Trophoblast cell (in vitro differentiated cells and primary cell): ENCODE measurements around the gene KNSTRN.

Experiments used
- DNase-seq, 2 donors: peaks; one replicate each; pipeline ENCODE4 v3.0.0-alpha.2; 2016
- H2AFZ ChIP-seq: 2 replicates; pipeline ENCODE4 v1.6.1; 2013; ENCODE audit warnings: low read length, moderate library complexity, mild to moderate bottlenecking; ENCODE audit not compliant: insufficient read depth, poor library complexity
- H2AK5ac ChIP-seq: 2 replicates; pipeline ENCODE4 v1.6.1; 2013; ENCODE audit warnings: mild to moderate bottlenecking, low read length
- H2BK120ac ChIP-seq: 2 replicates; pipeline ENCODE4 v1.6.1; 2013; ENCODE audit warnings: low read length, mild to moderate bottlenecking, moderate library complexity; ENCODE audit not compliant: insufficient read depth, poor library complexity
- H2BK12ac ChIP-seq: 2 replicates; pipeline ENCODE4 v1.6.1; 2013; ENCODE audit warnings: mild to moderate bottlenecking, low read length, moderate library complexity
- H2BK5ac ChIP-seq: 2 replicates; pipeline ENCODE4 v1.6.1; 2013; ENCODE audit warnings: low read length, low read depth, moderate library complexity, mild to moderate bottlenecking; ENCODE audit not compliant: poor library complexity
- H3K14ac ChIP-seq: 2 replicates; pipeline ENCODE4 v1.6.1; 2013; ENCODE audit warnings: mild to moderate bottlenecking, low read length
- H3K18ac ChIP-seq: 2 replicates; pipeline ENCODE4 v1.6.1; 2013; ENCODE audit warnings: mild to moderate bottlenecking, low read length
- H3K23ac ChIP-seq: 2 replicates; pipeline ENCODE4 v1.6.1; 2013; ENCODE audit warnings: low read length
- H3K27ac ChIP-seq: 2 replicates; pipeline ENCODE4 v1.5.1; 2013; ENCODE audit warnings: low read depth, mild to moderate bottlenecking, inconsistent platforms, low read length, moderate library complexity
- H3K27me3 ChIP-seq: 2 replicates; pipeline ENCODE4 v1.6.1; 2013; ENCODE audit warnings: inconsistent platforms, mild to moderate bottlenecking, low read length, moderate library complexity; ENCODE audit not compliant: insufficient read depth
- H3K36me3 ChIP-seq, 2 experiments: 1 replicate in 1 of 2; 2 replicates in 1 of 2; pipeline ENCODE4 v1.6.1; 2013; ENCODE audit warnings: low read length in 2 of 2, mild to moderate bottlenecking in 2 of 2, moderate library complexity in 1 of 2; ENCODE audit not compliant: insufficient read depth in 2 of 2, control insufficient read depth in 1 of 2
- H3K4ac ChIP-seq: 2 replicates; pipeline ENCODE4 v1.6.1; 2013; ENCODE audit warnings: low read depth, mild to moderate bottlenecking, low read length, moderate library complexity
- H3K4me1 ChIP-seq, 2 experiments: 1 replicate in 1 of 2; 2 replicates in 1 of 2; pipeline ENCODE4 v1.6.1; 2013; ENCODE audit warnings: low read length in 2 of 2, mild to moderate bottlenecking in 2 of 2, moderate library complexity in 1 of 2; ENCODE audit not compliant: insufficient read depth in 2 of 2, control insufficient read depth in 1 of 2
- H3K4me2 ChIP-seq: 2 replicates; pipeline ENCODE4 v1.6.1; 2013; ENCODE audit warnings: inconsistent platforms, mild to moderate bottlenecking, low read length, moderate library complexity
- H3K4me3 ChIP-seq: 2 replicates; pipeline ENCODE4 v1.5.1; 2013; ENCODE audit warnings: mild to moderate bottlenecking, low read depth, low read length, inconsistent platforms
- H3K79me1 ChIP-seq: one replicate; pipeline ENCODE4 v1.6.1; 2013; ENCODE audit warnings: low read length
- H3K79me2 ChIP-seq: 2 replicates; pipeline ENCODE4 v1.6.1; 2013; ENCODE audit warnings: low read length, mild to moderate bottlenecking; ENCODE audit not compliant: control insufficient read depth, insufficient read depth, poor library complexity
- H3K9ac ChIP-seq: 2 replicates; pipeline ENCODE4 v1.6.1; 2013; ENCODE audit warnings: mild to moderate bottlenecking, low read length
- H3K9me3 ChIP-seq: 2 replicates; pipeline ENCODE4 v1.6.1; 2013; ENCODE audit warnings: low read depth, mild to moderate bottlenecking, control low read depth, inconsistent platforms, low read length; ENCODE audit not compliant: insufficient read depth
- H4K12ac ChIP-seq: 2 replicates; pipeline ENCODE4 v1.6.1; 2013; ENCODE audit warnings: low read depth, mild to moderate bottlenecking, low read length, moderate library complexity
- H4K8ac ChIP-seq: 2 replicates; pipeline ENCODE4 v1.6.1; 2013; ENCODE audit warnings: low read depth, mild to moderate bottlenecking, low read length, moderate library complexity
- H4K91ac ChIP-seq: one replicate; pipeline ENCODE4 v1.6.1; 2013; ENCODE audit warnings: low read depth, mild to moderate bottlenecking, low read length, moderate library complexity
- WGBS: extraction: QIAGEN DNeasy Blood & Tissue Kit; methylation state at CpG from one replicate; pipeline ENCODE4 v1.1.7; 2013; ENCODE audit warnings: missing lambda C conversion rate; ENCODE audit not compliant: insufficient read length, insufficient coverage; ENCODE audit errors: extremely low coverage; 5-methylcytosine and 5-hydroxymethylcytosine counted together

The KNSTRN gene

DNA sequence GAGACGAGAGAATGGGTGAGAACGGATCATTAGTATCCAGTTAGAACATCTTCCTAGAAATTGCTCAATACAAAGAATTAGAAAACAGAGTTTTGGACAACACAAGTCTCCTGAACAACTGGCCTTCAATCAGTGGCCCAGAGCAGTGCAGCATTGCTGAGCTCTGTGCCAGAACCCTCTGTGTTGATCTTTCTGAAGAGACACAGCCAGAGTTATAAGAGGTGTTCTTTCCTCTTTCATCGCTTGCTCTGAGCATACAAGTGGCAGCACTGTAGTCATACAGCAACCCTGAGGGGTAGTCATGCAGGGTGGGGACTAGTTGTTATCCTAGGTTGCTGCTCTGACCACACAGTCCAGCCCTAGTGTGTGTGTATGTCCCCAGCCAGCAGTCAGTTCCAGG, 4.0 kb downstream of the KNSTRN start:
- Histone ChIP-seq H2AFZ (no peak overlapping the region), H3K9me3 (peaks cover 2% of the 10 kb centered on the region), H3K4me2 (no peak overlapping the region), H3K4me1 (peaks cover 0 to 5% of the 10 kb centered on the region in 2 experiments), H2BK12ac (no peak overlapping the region), H3K4ac (no peak overlapping the region), H3K27ac (no peak overlapping the region), H2BK5ac (no peak overlapping the region), H2AK5ac (no peak overlapping the region), H3K4me3 (no peak overlapping the region), H3K14ac (no peak overlapping the region), H4K91ac (no peak overlapping the region), H3K79me1 (peaks cover 6% of the 10 kb centered on the region), H3K27me3 (no peaks in the 10 kb centered on the region), H3K36me3 (peaks cover 25 to 36% of the 10 kb centered on the region in 2 experiments), H2BK120ac (no peak overlapping the region), H3K18ac (no peak overlapping the region), H4K8ac (no peak overlapping the region), H4K12ac (no peak overlapping the region), H3K79me2 (peaks cover 5% of the 10 kb centered on the region), H3K23ac (no peak overlapping the region), H3K9ac (no peak overlapping the region)
- WGBS = no CpG with 5 or more reads among the region's 3 CpGs
- no peak for DNase-seq

DNA sequence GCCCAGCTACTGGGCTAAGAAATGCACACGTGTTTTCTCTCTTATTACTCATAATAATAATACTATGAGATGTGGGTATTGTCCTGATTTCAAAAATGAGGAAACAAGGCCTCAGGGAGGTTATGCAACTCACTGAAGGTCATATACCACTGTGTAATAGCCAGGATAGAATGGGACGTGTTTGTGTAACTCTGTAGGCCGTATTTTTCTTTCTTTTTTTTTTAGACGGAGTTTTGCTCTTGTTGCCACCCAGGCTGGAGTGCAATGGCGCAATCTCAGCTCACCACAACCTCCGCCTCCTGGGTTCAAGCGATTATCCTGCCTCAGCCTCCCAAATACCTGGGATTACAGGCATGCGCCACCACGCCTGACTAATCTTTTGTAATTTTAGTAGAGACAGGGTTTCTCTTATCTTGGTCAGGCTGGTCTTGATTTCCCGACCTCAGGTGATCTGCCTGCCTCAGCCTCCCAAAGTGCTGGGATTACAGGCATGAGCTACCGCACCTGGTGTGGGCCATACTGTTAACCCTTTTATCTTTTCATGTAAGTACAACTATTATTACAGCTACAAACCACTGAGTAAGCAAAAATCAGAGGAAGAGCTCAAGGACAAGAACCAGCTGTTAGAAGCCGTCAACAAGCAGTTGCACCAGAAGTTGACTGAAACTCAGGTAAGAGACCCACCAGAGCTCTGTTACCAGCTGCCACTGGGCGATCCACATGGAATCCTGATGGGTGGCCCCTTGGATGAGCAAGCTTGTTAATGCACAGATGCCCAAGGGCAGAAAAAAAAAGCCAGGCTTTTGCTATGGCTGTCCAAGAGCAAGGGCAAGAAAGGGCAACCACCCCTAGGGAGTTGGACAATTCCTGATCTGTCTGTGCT, 6.7 kb downstream of the KNSTRN start:
- Histone ChIP-seq H3K9me3 (peaks cover 2% of the 10 kb centered on the region), H3K9ac (no peak overlapping the region), H2BK120ac (no peak overlapping the region), H2BK5ac (no peak overlapping the region), H4K12ac (no peak overlapping the region), H3K14ac (no peak overlapping the region), H4K91ac (no peak overlapping the region), H3K4me3 (no peak overlapping the region), H3K36me3 (peaks cover 33 to 47% of the 10 kb centered on the region in 2 experiments), H2AK5ac (no peak overlapping the region), H2BK12ac (no peak overlapping the region), H3K27ac (no peak overlapping the region), H3K4ac (no peak overlapping the region), H3K23ac (no peak overlapping the region), H3K4me2 (no peak overlapping the region), H2AFZ (no peak overlapping the region), H3K79me2 (no peaks in the 10 kb centered on the region), H4K8ac (no peak overlapping the region), H3K4me1 (no peaks in the 10 kb centered on the region), H3K18ac (no peak overlapping the region), H3K27me3 (no peaks in the 10 kb centered on the region), H3K79me1 (no peaks in the 10 kb centered on the region)
- no CpG with 5 or more reads among the region's 13 CpGs for WGBS
- DNase-seq = peak; percentile 93 to 99

DNA sequence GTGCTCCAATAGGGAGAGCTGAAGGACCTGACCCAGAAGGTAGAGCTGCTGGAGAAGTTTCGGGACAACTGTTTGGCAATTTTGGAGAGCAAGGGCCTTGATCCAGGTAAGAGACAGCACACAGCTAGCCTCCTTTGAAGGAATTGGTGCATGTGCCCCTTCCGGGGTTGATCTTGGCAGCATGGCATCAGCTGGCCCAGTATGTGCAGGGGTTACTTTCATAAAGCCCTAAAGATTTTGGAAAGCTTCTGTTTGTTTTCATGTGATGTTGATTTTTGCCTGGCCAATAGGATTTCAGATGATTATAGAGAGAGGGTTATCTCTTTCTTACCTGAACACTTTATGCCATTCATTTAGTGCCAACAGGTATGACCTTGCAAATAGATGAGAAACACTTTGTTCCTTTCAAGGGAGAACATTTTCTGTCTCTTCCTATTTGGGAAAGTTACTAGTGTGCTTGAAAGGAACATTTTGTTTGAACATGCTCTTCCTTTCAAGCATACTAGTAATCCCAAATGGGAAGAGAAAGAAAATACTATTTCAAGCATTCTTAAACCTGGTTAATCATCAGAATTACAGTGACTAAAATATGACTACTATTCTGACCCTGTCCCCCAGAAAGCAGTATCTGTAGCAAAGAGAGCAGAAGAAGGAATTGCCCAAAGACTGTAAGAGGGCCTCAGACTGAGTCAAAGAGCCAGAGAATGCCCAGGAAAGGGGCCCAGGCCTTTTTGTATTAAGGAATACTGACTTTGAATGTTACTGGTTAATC, 7.5 kb downstream of the KNSTRN start:
- Histone ChIP-seq H3K23ac (no peak overlapping the region), H2AK5ac (no peak overlapping the region), H3K79me1 (no peaks in the 10 kb centered on the region), H3K36me3 (peaks cover 39 to 48% of the 10 kb centered on the region in 2 experiments), H4K8ac (no peak overlapping the region), H3K9ac (no peak overlapping the region), H3K9me3 (peaks cover 2% of the 10 kb centered on the region), H2BK5ac (no peak overlapping the region), H3K14ac (no peak overlapping the region), H3K4me3 (no peak overlapping the region), H3K27me3 (no peaks in the 10 kb centered on the region), H3K4me2 (no peak overlapping the region), H4K91ac (no peak overlapping the region), H3K18ac (no peak overlapping the region), H3K79me2 (no peaks in the 10 kb centered on the region), H3K27ac (no peak overlapping the region), H3K4ac (no peak overlapping the region), H2BK12ac (no peak overlapping the region), H2AFZ (no peak overlapping the region), H4K12ac (no peak overlapping the region), H3K4me1 (no peaks in the 10 kb centered on the region), H2BK120ac (no peak overlapping the region)
- DNase-seq = no peak
- WGBS = no CpG with 5 or more reads among the region's 2 CpGs

DNA sequence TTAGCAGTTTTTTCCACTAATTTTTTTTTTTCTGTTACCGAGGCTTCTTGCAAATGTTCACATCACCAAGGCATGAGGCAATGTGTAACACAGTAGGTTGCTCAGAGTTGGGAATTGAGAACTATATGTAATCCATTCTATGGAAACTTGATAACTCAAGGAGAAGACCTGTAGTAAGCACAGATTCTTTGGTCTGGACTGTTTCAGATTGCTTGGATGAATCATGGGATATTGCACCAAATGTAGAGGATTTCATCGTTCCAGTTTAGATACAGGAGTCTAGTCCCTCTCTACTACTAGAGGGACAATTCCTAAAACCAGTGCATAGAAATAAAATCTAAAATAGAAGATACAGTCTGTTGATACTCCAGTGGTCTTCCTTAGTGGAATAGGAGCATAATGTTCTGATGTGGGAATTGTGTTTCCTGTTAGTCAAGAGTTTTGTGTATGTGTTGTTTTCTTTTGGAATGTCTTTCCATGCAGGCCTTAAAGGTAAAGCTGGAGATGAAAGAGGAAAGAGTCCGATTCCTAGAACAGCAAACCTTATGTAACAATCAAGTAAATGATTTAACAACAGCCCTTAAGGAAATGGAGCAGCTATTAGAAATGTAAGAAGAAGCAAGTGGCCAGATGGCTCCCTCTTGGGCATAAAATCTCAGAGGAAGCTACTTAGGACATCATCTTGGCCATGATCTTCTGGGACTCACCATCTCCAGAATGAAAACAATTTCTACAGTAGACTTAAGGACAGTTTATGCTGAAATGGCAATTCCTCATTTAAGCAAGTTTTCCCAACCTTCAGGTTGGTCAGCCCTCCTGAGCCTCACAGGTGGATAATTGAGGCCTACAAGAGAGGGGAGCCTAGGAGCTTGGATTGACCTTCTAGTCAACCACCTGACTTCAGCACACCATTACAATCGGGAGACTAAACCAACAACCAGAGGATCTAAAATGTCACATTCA, 10.7 kb downstream of the KNSTRN start:
- H3K36me3 ChIP-seq = peaks cover 28 to 29% of the 10 kb centered on the region in 2 experiments
- no peaks in the 10 kb centered on the region for H3K9me3 ChIP-seq
- H2BK5ac ChIP-seq = no peak overlapping the region
- no peak overlapping the region for H3K14ac ChIP-seq
- H4K12ac ChIP-seq = no peak overlapping the region
- no peak for DNase-seq
- H2AK5ac ChIP-seq = no peak overlapping the region
- no peaks in the 10 kb centered on the region for H3K4me1 ChIP-seq
- no peak overlapping the region for H4K91ac ChIP-seq
- H3K4me2 ChIP-seq = no peak overlapping the region
- no peak overlapping the region for H3K27ac ChIP-seq
- no peak overlapping the region for H3K4me3 ChIP-seq
- H2BK12ac ChIP-seq = no peak overlapping the region
- H3K23ac ChIP-seq = no peak overlapping the region
- H3K79me2 ChIP-seq = no peaks in the 10 kb centered on the region
- H3K9ac ChIP-seq = no peak overlapping the region
- H3K18ac ChIP-seq = no peak overlapping the region
- no peaks in the 10 kb centered on the region for H3K27me3 ChIP-seq
- no peak overlapping the region for H4K8ac ChIP-seq
- H2AFZ ChIP-seq = no peak overlapping the region
- no peaks in the 10 kb centered on the region for H3K79me1 ChIP-seq
- H3K4ac ChIP-seq = no peak overlapping the region
- no peak overlapping the region for H2BK120ac ChIP-seq
- WGBS = no CpG with 5 or more reads among the region's 4 CpGs
